GM12874 (cell line): ENCODE results near the gene TMEM167B.

Source experiments
- TF ChIP-seq, protein P1 (sequence below): IDR thresholded peaks from 2 replicates; pipeline ENCODE4 v1.5.1; 2011; ENCODE audit warnings: low read depth, mild to moderate bottlenecking, control low read depth, low read length, moderate library complexity; ENCODE audit not compliant: insufficient read depth

The TMEM167B gene

DNA sequence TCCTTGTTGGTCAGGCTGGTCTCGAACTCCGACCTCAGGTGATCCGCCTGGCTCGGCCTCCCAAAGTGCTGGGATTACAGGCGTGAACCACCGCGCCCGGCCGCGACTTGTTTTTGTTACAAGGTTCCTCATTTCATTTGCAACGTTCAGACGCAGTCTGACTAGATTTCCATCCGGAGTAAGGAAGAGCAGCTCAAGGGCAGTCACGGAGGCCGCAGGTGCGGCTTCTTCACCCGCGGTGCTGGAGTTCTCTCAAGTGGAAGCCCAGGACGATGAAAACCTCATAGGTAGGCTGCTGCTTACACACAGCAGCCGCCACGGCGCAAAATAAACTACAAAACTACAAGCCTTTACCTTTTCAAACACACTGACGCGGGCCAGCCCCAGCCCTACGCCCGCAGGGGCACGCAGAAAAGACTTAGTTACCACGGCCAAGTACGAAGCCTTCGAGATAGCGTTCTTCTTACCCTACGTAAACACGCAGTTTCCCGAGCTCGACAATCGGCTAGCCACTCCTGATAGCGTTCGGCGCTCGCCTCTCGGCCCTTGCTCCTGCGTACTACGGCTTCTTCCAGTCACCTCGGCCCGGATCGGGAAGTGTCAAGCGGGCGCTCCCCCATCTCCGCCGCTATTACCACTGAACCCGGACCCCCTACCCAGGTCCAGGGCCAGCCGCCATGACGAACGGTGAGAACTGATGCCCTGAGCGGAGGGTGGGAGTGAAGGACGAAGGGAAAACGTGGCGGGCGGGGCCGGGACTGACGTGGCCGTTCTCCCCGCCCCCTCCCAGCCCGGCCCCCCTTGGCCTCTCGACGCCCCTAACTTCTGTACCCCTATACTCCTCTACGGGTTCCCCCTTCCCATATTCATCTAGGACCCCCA, at the start of gene TMEM167B:
Gene TMEM167B, plus strand, starts transcription at position 569 of the 882 bp plus-strand sequence. Its CDS starts 109 bp downstream, at position 678.
- TF ChIP-seq, protein P1, sequence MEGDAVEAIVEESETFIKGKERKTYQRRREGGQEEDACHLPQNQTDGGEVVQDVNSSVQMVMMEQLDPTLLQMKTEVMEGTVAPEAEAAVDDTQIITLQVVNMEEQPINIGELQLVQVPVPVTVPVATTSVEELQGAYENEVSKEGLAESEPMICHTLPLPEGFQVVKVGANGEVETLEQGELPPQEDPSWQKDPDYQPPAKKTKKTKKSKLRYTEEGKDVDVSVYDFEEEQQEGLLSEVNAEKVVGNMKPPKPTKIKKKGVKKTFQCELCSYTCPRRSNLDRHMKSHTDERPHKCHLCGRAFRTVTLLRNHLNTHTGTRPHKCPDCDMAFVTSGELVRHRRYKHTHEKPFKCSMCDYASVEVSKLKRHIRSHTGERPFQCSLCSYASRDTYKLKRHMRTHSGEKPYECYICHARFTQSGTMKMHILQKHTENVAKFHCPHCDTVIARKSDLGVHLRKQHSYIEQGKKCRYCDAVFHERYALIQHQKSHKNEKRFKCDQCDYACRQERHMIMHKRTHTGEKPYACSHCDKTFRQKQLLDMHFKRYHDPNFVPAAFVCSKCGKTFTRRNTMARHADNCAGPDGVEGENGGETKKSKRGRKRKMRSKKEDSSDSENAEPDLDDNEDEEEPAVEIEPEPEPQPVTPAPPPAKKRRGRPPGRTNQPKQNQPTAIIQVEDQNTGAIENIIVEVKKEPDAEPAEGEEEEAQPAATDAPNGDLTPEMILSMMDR = no peak

DNA sequence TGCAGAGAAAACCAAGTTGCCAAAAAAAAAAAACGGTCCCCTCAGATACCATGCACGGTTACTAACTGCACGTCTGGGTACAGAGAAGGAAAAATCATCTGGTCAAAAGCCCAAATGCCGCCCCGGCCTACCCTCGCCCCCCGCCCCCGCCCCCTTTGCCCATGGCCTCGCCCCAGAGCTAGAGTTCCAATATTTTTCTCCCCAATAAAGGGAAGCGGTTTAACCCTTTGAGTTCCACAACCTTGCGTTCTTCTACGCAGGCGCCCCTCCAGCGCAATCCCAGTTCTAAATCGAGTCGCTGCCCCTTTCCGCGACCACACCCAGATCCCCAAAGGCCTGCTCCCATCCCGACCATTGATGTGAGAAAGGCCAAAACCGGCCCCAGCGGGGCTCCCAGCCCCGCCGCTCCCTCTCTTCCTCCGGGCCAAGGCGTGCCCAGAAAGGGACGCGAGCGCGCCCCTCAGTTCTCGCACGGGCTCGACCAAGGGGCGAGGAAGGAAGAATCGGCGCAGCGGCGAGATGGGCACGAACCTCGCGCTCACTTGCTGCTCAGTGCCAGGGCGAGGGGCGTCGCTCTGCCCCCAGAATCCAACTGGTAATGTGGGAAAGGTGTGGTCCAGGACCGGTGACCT, 49.5 kb upstream of the TMEM167B start:
- TF ChIP-seq, protein P1 = no peak

DNA sequence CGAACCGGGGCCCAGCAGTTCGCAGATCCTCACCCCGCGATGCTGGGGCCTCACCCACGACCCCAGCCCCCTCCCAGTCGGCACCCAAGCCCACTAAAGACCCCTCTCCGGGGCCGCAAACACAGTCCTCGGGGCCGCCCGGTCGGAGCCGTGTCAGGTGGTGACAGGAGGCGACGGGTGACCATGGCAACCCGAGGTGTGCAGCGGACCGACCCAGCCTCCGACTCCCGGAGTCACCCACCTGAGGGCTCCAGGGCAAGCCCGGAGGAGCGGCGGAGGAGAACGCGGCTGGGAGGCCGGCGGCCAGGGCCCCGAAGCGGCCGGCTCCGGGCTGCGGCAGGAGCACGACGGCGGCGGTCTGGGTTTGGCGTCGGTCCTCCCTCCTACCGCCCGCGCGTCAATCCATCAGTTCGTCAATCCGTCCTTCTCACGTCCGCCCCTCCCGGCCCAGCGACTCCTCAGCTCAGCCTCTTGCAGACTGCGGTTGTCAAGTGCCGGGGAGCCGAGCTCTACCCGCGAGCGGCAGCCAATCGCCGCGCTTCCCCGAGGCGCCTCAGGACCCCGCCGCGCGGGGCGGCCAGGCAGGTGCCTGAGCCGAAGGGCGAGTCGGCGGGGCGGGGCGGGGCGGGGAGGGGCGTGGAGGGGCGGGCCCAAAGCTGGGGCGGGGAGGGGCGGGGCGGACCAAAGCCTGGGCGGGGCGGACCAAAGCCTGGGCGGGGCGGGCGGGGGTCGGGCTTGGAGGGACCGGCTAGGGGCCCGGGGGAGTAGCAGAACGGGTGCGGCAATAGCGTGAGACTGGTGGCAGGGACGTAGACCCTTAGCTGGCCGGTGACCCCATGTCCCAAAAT, 48.7 kb upstream of the TMEM167B start, which contains the start of gene WDR47:
Gene WDR47, minus strand, starts transcription at position 482 of the 848 bp plus-strand sequence. CDS start 18,590 bp downstream, outside the sequence.
- TF ChIP-seq, protein P1 = no peak

DNA sequence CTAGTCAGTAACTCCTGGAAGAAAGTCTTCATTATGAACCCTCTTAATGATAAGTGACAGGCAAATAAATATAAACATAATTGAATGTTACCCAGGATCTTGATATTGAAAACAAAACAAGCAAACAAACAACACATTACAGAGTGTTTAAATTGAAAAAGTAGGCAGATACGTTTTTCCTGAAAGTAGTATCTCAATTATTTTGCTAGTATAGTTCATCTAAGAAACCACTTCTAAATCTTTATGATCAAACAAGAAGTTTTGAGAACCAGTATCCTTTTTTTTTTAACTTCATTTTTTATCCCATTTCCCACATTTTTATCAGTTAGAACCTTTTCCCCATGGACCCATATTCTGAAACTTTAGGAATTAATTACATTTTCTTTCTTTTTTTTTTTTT, 45.0 kb upstream of the TMEM167B start:
- TF ChIP-seq, protein P1 = no peak

DNA sequence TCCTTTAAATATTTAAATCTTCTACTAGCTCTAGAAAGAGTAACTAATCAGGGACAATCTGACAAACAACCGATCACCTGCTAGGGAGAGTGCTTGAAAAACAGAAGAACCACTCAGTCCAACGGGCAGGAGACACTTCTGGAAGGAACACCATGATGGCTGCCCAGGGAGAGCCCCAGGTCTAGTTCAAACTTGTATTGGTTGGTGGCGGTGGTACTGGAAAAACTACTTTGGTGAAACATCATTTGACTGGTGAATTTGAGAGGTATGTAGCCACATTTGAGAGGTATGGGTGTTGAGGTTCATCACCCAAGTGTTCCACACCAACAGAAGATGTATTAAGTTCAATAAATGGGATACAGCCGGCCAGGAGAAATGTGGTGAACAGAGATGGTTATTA, 43.9 kb upstream of the TMEM167B start:
- TF ChIP-seq, protein P1 = no peak

DNA sequence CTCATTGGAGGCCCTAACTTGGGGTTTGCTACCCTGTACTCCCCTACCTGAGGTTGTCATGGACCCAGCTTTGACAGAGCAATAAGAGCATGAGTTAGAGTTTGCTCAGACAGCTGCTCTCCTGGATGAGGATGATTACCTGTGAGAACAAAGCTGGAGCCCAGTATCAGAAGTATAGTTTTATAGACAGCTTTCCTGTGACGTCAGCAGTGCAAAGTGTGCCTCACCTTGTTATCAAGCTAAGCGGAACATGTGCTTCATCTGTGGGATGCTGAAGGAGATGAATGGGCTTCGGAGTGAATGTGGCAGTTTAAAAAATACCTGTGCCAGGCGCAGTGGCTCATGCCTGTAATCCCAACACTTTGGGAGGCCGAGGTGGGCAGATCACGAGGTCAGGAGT, 43.2 kb upstream of the TMEM167B start:
- TF ChIP-seq, protein P1 = no peak

DNA sequence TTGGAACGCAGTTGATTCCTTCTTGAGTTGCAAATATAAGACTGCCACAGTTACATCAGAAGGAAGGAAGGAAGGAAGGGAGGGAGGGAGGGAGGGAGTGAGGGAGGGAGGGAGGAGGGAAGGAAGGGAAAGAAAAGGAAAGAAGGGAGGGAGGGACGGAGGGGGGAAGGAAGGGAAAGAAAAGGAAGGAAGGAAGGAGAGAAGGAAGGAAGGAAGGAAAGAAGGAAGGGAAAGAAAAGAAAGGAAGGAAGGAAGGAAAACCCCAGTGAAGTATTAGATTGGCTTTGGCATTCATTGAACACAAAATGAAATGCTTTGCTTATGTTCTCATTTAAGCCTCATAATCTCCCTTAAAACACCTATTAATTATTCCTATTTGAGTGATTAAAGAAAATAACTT, 42.2 kb upstream of the TMEM167B start:
- TF ChIP-seq, protein P1 = no peak
